H1 (cell line): ENCODE data around the gene EFNA3. TPM values are rescaled to one million over a fixed set of nuclear protein-coding genes. Genes with fewer than 3 reads are reported as not detected.

Source experiments
- BACH1 ChIP-seq: IDR thresholded peaks from 2 replicates; pipeline ENCODE4 v1.6.1; 2012; ENCODE audit warnings: low read length, improper control_type of control experiment
- CREB1 ChIP-seq: IDR thresholded peaks from 2 replicates; pipeline ENCODE4 v1.6.1; 2012; ENCODE audit warnings: inconsistent platforms
- GABPA ChIP-seq: IDR thresholded peaks from 2 replicates; pipeline ENCODE4 v1.6.1; 2011; ENCODE audit warnings: mild to moderate bottlenecking, low read length, moderate library complexity, borderline replicate concordance; ENCODE audit not compliant: insufficient read depth
- POLR2AphosphoS5 ChIP-seq: IDR thresholded peaks from 2 replicates; pipeline ENCODE4 v1.6.1; 2011; ENCODE audit warnings: low read depth, low read length
- POU5F1 ChIP-seq: IDR thresholded peaks from 2 replicates; pipeline ENCODE4 v1.6.1; 2011; ENCODE audit warnings: low read depth, mild to moderate bottlenecking, low read length, moderate library complexity
- RBBP5 ChIP-seq: IDR thresholded peaks from 2 replicates; pipeline ENCODE4 v1.7.1; 2012; ENCODE audit warnings: low read depth, mild to moderate bottlenecking, inconsistent platforms, low read length, moderate library complexity, borderline replicate concordance
- SIRT6 ChIP-seq: IDR thresholded peaks from one replicate; pipeline ENCODE4 v1.7.1; 2012; ENCODE audit warnings: low read length, inconsistent platforms
- SRF ChIP-seq: IDR thresholded peaks from 2 replicates; pipeline ENCODE4 v1.6.1; 2011; ENCODE audit warnings: mild to moderate bottlenecking, low read depth, low read length, moderate library complexity
- TAF7 ChIP-seq: optimal IDR thresholded peaks from 2 replicates; pipeline ENCODE3; 2011; ENCODE audit warnings: low read depth, mild to moderate bottlenecking, inconsistent platforms, low read length, moderate library complexity, borderline replicate concordance
- TEAD4 ChIP-seq: IDR thresholded peaks from 2 replicates; pipeline ENCODE4 v1.6.1; 2012; ENCODE audit warnings: low read depth, low read length, inconsistent platforms, mixed read lengths
- polyA plus RNA-seq, 7 experiments: library from polyadenylated mRNA; depleted of rRNA in 3 of 7; stranded (reverse) in 5 of 7; unstranded in 2 of 7; fragments of >200 nt in 5 of 7; fragments of 200-250 nt in 2 of 7; gene quantifications; 1 replicate in 5 of 7; 2 replicates in 1 of 7; 4 replicates in 1 of 7; pipeline versions ENCODE4 v1.2.1 to v1.2.3, GENCODE V29; 2011 to 2013; ENCODE audit warnings: missing spikeins in 2 of 7, mixed read lengths in 2 of 7
- total RNA-seq: library from RNA; stranded (reverse); fragmentation: NEBNext Ultra II Directional; extraction: Animal tissue kit (Norgen Biotek cat#: 25700); gene quantifications from 2 replicates; pipeline ENCODE4 v1.2.1, GENCODE V29; 2021
- TF ChIP-seq, protein P1 (sequence below), 3 experiments: IDR thresholded peaks; 1 replicate in 2 of 3; 2 replicates in 1 of 3; pipeline versions ENCODE4 v1.5.1 to v1.6.1; 2011; ENCODE audit warnings: low read length in 3 of 3, mild to moderate bottlenecking in 3 of 3, inconsistent platforms in 2 of 3, low read depth in 1 of 3, moderate library complexity in 1 of 3; ENCODE audit not compliant: insufficient read depth in 1 of 3; ENCODE audit errors: control extremely low read depth in 1 of 3
- TF ChIP-seq, protein P2 (sequence below): IDR thresholded peaks from 2 replicates; pipeline ENCODE4 v1.6.1; 2011; ENCODE audit warnings: low read depth, mild to moderate bottlenecking, low read length; ENCODE audit not compliant: insufficient read depth

Gene EFNA3
- total and polyA plus RNA-seq, 2 of the 8 experiments (the other 6 are each of a cell fraction or from before 2014, with no cell fraction given) = 10.8 to 13.8 TPM

DNA sequence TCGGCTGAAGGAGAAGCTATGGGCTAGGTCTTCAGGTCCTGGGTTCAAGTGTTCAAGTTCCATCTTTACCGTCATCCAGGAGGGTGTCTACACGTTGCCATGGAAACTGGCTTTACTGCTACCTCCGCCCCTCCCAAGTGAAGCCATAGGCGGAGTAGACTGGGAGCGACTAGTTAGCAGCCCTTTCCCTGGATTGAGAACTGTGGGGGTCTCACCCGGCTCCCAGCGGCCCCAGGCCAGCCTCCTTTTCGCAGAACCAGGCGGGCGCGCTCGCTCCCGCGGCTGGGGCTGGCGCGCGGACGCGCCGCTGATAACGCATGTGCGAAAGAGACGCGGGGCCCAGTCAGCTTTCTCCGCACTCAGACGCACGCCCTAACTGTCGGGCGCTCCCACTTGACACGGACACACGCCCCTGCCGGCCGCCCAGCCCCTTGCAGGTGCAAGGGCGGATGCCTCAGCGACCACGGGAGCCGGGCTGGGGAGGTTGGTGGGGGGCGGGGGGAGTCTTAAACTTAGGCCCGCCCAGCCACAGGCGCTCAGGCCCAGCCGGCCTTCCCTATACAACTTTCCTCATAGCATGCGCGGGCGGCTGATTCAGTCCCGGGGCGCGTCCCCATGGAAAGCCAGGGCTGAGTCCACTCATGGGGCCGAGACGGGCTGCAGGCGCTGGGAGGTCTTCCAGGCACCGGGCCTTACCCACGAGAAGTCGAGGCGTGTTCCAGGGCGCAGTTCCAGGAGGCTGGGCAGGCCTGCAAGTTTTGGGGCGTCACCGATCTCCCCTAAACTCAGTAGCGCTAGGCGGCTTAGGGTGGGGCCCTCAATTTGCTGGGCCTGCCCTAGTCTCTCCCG, 7.7 kb upstream of the EFNA3 start (continued):
- TF ChIP-seq, protein P1, sequence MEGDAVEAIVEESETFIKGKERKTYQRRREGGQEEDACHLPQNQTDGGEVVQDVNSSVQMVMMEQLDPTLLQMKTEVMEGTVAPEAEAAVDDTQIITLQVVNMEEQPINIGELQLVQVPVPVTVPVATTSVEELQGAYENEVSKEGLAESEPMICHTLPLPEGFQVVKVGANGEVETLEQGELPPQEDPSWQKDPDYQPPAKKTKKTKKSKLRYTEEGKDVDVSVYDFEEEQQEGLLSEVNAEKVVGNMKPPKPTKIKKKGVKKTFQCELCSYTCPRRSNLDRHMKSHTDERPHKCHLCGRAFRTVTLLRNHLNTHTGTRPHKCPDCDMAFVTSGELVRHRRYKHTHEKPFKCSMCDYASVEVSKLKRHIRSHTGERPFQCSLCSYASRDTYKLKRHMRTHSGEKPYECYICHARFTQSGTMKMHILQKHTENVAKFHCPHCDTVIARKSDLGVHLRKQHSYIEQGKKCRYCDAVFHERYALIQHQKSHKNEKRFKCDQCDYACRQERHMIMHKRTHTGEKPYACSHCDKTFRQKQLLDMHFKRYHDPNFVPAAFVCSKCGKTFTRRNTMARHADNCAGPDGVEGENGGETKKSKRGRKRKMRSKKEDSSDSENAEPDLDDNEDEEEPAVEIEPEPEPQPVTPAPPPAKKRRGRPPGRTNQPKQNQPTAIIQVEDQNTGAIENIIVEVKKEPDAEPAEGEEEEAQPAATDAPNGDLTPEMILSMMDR (IDR thresholded peaks at IDR 0.05; ENCODE audit: control extremely low read depth in 1 of 3, insufficient read depth in 1 of 3, low read depth in 1 of 3, low read length in 3 of 3) = peak in 2 of 3 experiments; percentile 54 to 67; a peak in 3 of 4 replicates
- TF ChIP-seq CREB1 (peak; percentile 78), TAF7 (peak; percentile 41), POLR2AphosphoS5 (no peak), POU5F1 (no peak), BACH1 (peak; percentile 54), SIRT6 (no peak), SRF (no peak), TEAD4 (peak; percentile 39; the same call in 1 of the 2 replicates), RBBP5 (0 out of 2 replicates have a peak, but pooled peaks have one; percentile 65), GABPA (peak; percentile 52; the same call in 1 of the 2 replicates)
- TF ChIP-seq, protein P2, sequence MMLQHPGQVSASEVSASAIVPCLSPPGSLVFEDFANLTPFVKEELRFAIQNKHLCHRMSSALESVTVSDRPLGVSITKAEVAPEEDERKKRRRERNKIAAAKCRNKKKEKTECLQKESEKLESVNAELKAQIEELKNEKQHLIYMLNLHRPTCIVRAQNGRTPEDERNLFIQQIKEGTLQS = 0 out of 2 replicates have a peak, but pooled peaks have one; percentile 6
